Fibroblast of lung (primary cell): ENCODE data around the gene CFC1. TPM values are rescaled to one million over a fixed set of nuclear protein-coding genes. Genes with fewer than 3 reads are reported as not detected.
"Not testable (repeated sequence)": the region's sequence is repeated elsewhere in the genome, so short reads cannot be mapped to it uniquely, and the experiment has no call there.

Experiments used
- DNase-seq, 2 donors: peaks; one replicate each; pipeline versions ENCODE4 v3.0.0 to v3.0.0-alpha.2; 2010; ENCODE audit warnings: low read depth in 2 of 2
- H2AFZ ChIP-seq: 2 replicates; pipeline ENCODE4 v1.5.1; 2012; ENCODE audit warnings: low read length, control low read depth, inconsistent platforms
- H3K27ac ChIP-seq: 2 replicates; pipeline ENCODE4 v1.5.1; 2011; ENCODE audit warnings: low read length, control low read depth; ENCODE audit not compliant: insufficient read depth
- H3K27me3 ChIP-seq: 2 replicates; pipeline ENCODE4 v1.5.1; 2011; ENCODE audit warnings: mild to moderate bottlenecking, low read length; ENCODE audit not compliant: control insufficient read depth, insufficient read depth
- H3K36me3 ChIP-seq: 2 replicates; pipeline ENCODE4 v1.5.1; 2011; ENCODE audit warnings: low read length; ENCODE audit not compliant: control insufficient read depth, insufficient read depth
- H3K4me1 ChIP-seq: 2 replicates; pipeline ENCODE4 v1.5.1; 2011; ENCODE audit warnings: low read length; ENCODE audit not compliant: control insufficient read depth, insufficient read depth; ENCODE audit errors: extremely low read depth
- H3K4me2 ChIP-seq: 2 replicates; pipeline ENCODE4 v1.5.1; 2011; ENCODE audit warnings: low read length, control low read depth; ENCODE audit not compliant: insufficient read depth; ENCODE audit errors: extremely low read depth
- H3K4me3 ChIP-seq, 4 experiments: fragments of 200-600 bp in 1 of 4; sonication (generic) in 1 of 4; replicated peaks in 1 of 4; 2 replicates each; pipeline ENCODE4 v1.5.1; 2011 to 2016; ENCODE audit warnings: low read length in 4 of 4, low read depth in 3 of 4, mild to moderate bottlenecking in 3 of 4, control low read depth in 2 of 4, inconsistent platforms in 1 of 4, mixed read lengths in 1 of 4; ENCODE audit not compliant: insufficient read depth in 1 of 4; ENCODE audit errors: control extremely low read depth in 1 of 4
- H3K79me2 ChIP-seq: 2 replicates; pipeline ENCODE4 v1.5.1; 2012; ENCODE audit warnings: mild to moderate bottlenecking, low read length, inconsistent platforms; ENCODE audit not compliant: control insufficient read depth, insufficient read depth
- H3K9ac ChIP-seq: 2 replicates; pipeline ENCODE4 v1.5.1; 2011; ENCODE audit warnings: mild to moderate bottlenecking, low read length, control low read depth; ENCODE audit not compliant: insufficient read depth
- H3K9me3 ChIP-seq: 2 replicates; pipeline ENCODE4 v1.5.1; 2012; ENCODE audit warnings: low read depth, low read length; ENCODE audit not compliant: control insufficient read depth, insufficient read depth
- H4K20me1 ChIP-seq: 2 replicates; pipeline ENCODE4 v1.5.1; 2011; ENCODE audit warnings: low read length; ENCODE audit not compliant: control insufficient read depth, insufficient read depth; ENCODE audit errors: extremely low read depth
- polyA plus RNA-seq, 2 donors: library from polyadenylated mRNA; depleted of rRNA in 1 of 2; stranded (reverse) in 1 of 2; unstranded in 1 of 2; fragments of >200 nt; gene quantifications; 2 replicates each; pipeline ENCODE4 v1.2.1, GENCODE V29; 2011 to 2012; ENCODE audit warnings: missing spikeins in 1 of 2
- total RNA-seq: library from RNA; depleted of rRNA; stranded (reverse); fragments of >200 nt; gene quantifications from 2 replicates; pipeline ENCODE4 v1.2.1, GENCODE V29; 2014

Gene CFC1
- total and polyA plus RNA-seq, 2 donors (not counting 1 experiment from before 2014, with no cell fraction given) = not detected

- H3K27ac ChIP-seq, H3K36me3 ChIP-seq, H2AFZ ChIP-seq, H3K79me2 ChIP-seq, H3K4me2 ChIP-seq, H3K4me3 ChIP-seq, H3K4me1 ChIP-seq, H3K9me3 ChIP-seq, H4K20me1 ChIP-seq, DNase-seq, H3K27me3 ChIP-seq, H3K9ac ChIP-seq: not testable (repeated sequence)
These were observed 54.4 kb downstream of the CFC1 start for GRCh38 chr2:130544978-130545377.

- H3K9me3 ChIP-seq, H3K4me1 ChIP-seq, H3K27me3 ChIP-seq, H4K20me1 ChIP-seq, H3K9ac ChIP-seq, H2AFZ ChIP-seq, H3K79me2 ChIP-seq, H3K27ac ChIP-seq, DNase-seq, H3K4me2 ChIP-seq, H3K36me3 ChIP-seq, H3K4me3 ChIP-seq: not testable (repeated sequence)
These were observed 55.4 kb downstream of the CFC1 start for GRCh38 chr2:130543785-130544528.

- H3K79me2 ChIP-seq, H3K4me2 ChIP-seq, H3K36me3 ChIP-seq, H3K9me3 ChIP-seq, H3K9ac ChIP-seq, DNase-seq, H2AFZ ChIP-seq, H3K27ac ChIP-seq, H4K20me1 ChIP-seq, H3K4me3 ChIP-seq, H3K4me1 ChIP-seq, H3K27me3 ChIP-seq: not testable (repeated sequence)
These were observed 56.6 kb downstream of the CFC1 start for GRCh38 chr2:130542789-130543188.

Other genes with a start within 250 kb of the CFC1 start
- 8.0 and 9.6 TPM in 2 replicates for gene PTPN18, start 243.5 kb downstream of the CFC1 start, total RNA-seq
- gene PTPN18, start 243.5 kb downstream of the CFC1 start, polyA plus RNA-seq = 18.1 and 23.0 TPM in 2 replicates
- gene POTEI, start 90.2 kb downstream of the CFC1 start, total RNA-seq = not detected in 2 replicates
- not detected in 2 replicates for gene POTEI, start 90.2 kb downstream of the CFC1 start, polyA plus RNA-seq
- gene CFC1B, start 78.4 kb downstream of the CFC1 start, total RNA-seq = not detected in 2 replicates
- gene CFC1B, start 78.4 kb downstream of the CFC1 start, polyA plus RNA-seq = not detected in 2 replicates
- gene POTEJ, start 11.9 kb upstream of the CFC1 start, total RNA-seq = not detected in 2 replicates
- 0.01 TPM in 1 of 2 replicates, not detected in the other for gene POTEJ, start 11.9 kb upstream of the CFC1 start, polyA plus RNA-seq
- not detected in 2 replicates for gene GPR148, start 129.5 kb upstream of the CFC1 start, total RNA-seq
- not detected in 2 replicates for gene GPR148, start 129.5 kb upstream of the CFC1 start, polyA plus RNA-seq
- not detected in 2 replicates for gene AMER3, start 156.0 kb upstream of the CFC1 start, total RNA-seq
- gene AMER3, start 156.0 kb upstream of the CFC1 start, polyA plus RNA-seq = not detected in 2 replicates
- 0.83 and 1.5 TPM in 2 replicates for gene ARHGEF4, start 237.3 kb upstream of the CFC1 start, total RNA-seq
- gene ARHGEF4, start 237.3 kb upstream of the CFC1 start, polyA plus RNA-seq = 0.05 and 0.66 TPM in 2 replicates